GM03348 (cell line): Measurements from ENCODE around the gene C1orf185.
"Not testable (repeated sequence)": the region's sequence is repeated elsewhere in the genome, so short reads cannot be mapped to it uniquely, and the experiment has no call there.

Experiments used
- DNase-seq: peaks from one replicate; pipeline ENCODE4 v3.0.0; 2012; ENCODE audit warnings: low spot score

Gene C1orf185

DNA sequence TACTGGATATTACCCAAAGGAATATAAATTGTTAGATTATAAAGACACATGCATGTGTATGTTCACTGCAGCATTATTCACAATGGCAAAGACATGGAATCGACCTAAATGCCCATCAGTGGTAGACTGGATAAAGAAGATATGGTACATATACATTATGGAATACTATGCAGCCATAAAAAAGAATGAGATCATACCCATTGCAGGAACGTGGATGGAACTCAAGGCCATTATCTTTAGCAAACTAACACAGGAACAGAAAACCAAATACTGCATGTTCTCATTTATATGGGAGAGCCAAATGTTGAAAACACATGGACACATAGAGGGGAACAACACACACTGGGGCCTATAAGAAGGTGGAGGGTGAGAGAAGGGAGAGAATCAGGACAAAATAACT lies 35.7 kb downstream of the C1orf185 start:
- DNase-seq, result not testable (repeated sequence)

DNA sequence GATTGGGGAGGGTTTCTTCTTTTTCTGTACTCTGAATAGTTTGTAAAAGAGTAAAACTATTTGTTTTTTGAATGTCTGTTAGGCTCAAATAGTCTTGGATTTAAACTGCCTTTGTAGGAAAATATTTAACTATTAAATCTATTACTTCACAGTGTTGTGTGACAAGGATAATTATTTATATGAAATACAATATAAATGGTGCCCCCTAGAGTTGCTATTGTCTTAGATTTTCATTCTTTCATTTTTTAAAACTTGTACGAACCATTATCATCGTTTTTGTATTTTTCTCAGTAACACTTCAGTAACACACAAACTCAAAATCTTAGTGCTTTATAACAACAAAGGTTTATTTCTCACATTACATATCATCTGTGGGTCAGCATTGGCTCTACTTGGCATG lies 37.4 kb downstream of the C1orf185 start:
- no peak for DNase-seq

DNA sequence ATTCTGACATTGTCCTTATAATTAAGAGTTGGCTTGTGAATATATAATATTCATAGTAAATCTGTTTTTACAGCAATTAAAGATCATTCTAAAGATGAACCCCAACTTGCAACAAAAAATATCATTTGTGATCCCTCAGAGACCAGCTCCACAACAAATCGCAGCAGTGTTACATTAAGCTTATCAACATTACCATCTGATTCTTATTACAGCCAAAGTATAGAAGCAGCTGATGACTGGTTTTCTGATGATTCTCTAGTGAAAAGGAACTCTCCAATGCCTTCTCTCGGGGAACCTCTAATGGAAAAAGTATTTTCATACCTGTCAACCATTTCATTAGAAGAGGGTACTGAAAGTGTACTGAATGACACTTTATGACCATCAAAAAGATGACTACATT lies 45.4 kb downstream of the C1orf185 start:
- no peak for DNase-seq

DNA sequence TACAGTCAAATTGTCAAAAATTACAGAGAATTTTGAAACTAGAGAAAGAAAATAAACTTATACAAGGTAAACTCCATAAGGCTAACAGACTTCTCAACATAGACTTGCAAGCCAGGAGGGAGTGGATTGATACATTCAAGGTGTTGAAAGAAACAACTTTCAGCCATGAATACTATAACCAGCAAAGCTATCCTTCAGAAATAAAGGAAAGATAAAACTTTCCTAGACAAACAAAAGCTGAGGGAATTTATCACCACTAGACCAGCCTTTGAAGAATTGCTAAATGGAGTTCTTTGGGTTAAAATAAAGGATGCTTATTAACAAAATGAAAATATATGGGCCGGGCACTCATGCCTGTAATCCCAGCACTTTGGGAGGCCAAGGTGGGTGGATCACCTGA lies 52.7 kb downstream of the C1orf185 start:
- no peak for DNase-seq

DNA sequence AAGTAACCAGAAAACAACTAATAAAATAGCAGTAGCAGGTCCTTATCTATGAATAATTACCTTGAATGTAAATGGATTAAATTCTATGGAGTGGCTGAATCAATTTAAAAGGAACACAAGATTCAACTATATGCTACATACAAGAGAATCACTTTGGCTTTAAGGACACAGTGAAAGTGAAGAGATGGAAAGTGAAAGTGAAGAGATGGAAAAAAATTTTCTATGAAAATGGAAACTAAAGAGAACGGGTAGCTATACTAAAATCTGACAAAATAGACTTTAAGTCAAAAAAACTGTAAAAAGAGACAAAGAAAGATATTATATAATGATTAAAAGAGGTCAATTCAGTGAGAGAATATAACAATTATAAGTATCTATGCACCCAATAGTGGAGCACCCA lies 54.7 kb downstream of the C1orf185 start:
- no peak for DNase-seq

DNA sequence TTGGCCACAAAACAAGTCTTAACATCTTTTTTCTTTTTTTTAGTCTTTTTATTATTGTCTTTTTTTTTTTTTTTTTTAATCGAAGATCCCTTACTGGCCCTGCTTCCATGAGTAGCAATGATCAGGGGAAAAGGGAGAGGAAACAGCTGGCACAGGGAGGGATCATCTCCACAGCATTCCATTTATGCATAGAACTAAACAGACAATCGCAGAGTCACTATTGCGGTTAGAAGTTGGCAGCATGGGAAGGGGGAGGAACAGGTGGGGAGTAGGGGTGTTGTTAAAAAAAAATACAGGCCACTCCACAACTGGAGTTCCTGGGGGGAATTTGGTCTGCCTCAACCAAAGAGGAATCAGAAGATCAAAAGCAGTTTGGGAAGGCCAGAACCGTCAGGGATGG lies 55.4 kb downstream of the C1orf185 start:
- DNase-seq, result no peak

DNA sequence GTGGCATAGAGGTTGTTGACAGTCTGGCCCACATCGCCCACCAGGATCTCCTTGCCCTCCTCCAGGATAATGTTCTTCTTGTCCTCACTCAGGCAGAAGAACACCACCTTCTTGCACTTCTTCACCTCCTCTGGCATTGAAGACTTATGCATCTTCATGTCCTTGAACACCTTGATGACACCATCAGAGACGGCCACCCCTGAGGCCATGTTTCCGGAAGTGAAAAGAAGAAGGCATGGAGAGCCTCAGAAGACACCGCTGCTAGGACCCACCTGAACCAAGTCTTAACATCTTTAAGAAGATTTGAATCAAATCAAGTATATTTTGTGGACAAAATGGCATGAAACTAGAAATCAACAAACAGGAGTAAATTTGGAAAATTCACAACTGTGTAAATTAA lies 56.2 kb downstream of the C1orf185 start:
- no peak for DNase-seq

DNA sequence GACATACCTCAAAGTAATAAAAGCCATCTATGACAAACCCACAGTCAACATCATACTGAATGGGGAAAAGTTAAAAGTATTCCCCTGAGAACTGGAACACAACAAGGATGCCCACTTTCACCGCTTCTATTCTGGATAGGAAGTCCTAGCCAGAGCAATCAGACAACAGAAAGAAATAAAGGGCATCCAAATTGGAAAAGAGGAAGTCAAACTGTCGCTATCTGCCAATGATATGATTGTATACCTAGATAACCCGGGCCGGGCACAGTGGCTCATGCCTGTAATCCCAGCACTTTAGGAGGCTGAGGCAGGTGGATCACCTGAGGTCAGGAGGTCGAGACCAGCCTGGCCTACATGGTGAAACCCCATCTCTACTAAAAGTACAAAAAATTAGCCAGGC lies 60.5 kb downstream of the C1orf185 start:
- not testable (repeated sequence) for DNase-seq

DNA sequence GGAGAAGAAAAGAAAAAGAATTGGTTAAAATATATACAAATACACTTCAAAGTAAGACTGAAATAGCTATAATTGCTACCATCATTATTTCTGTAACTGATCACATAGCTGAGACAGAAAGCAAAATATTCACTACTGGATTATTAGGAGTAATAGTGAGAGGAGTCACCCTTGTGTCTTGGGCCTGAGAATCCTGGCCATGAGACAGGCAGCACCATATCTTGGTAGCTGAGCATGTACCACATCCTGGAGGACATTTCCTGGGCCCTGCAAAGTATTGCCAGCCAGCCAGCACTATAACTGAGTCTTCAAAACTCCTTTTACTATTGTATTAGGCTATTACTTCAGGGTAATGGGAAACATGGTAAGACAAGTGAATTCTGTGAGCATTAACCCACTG lies 63.5 kb downstream of the C1orf185 start:
- no peak for DNase-seq

DNA sequence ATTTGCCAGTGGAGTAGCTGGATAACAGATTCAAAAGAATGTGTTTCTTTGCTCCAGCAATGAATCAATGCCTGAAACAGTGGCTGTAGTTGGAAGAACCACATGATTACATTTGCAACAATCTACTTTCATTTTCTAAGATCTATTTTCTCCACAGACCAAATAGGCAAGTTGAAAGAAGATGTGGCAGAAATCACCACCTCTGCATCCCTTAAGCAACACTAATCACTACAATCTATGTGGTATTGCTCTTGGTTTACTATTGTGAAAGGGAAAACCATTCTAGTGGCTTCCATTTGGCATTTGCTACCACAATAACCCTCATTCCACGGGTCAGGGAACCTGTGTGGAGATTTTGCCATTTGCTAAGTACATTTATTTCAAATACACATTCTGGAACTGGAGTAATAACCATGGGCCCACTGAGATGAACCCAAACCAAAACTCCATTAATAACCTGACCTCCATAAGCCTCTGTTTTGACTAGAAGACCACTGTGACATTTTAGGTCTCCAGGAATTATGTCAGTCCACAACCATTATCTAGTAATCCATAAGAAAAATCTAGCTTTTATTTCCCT lies 66.3 kb downstream of the C1orf185 start:
- peak; percentile 30 for DNase-seq

DNA sequence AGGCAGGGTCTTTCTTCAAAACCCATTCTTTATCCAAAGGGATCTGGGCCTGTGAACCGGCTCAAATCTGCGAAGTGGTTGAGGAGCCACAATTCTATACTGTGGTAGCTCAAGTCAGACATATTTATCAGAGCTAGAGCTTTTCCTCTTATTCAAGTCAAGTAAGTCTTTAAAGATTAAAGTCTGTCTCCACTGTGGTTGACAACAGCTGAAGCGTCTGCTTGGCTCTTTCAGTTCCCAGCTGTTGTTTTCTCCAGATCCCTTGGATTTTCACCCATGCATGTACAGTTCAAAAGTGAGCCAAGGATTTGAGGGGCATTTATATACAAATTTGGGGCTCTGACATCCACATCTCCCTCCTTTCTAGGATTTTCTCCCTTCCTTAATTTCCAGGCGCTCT lies 66.9 kb downstream of the C1orf185 start:
- no peak for DNase-seq

DNA sequence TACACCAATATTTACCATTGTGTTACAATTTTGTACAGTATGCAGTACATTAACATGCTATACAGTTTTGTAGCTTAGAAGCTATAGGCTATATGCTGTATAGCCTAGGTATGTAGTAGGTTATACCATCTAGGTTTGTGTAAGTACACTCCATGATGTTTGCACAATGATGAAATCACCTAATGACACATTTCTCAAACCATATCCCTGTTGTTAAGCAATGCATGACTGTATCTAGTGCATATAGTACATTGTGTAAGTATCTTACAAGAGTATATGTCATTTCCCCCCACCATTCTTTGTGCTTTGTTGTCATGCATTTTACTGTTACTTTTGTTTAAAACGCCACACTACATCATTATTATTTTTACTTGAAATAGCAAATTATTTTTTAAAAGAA lies 68.3 kb downstream of the C1orf185 start:
- no peak for DNase-seq

DNA sequence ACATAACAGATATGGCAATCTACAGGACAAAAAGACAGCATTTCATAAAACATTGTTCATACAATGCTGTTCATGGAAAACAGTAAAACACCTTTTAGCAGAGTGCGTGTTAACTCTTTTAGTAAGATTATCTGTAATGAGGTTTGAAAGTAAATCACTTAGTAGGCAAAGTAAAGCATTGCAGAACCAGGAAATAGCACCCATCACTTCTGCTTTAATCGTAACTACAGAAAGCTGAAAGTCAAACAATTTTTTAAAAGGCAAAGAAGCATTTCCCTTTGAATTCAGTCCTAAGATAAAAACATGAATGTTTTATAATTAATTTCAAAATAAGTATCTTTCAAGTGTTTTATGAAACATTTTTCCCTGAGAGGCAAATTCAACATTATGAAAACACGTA lies 70.8 kb downstream of the C1orf185 start:
- DNase-seq, result no peak

DNA sequence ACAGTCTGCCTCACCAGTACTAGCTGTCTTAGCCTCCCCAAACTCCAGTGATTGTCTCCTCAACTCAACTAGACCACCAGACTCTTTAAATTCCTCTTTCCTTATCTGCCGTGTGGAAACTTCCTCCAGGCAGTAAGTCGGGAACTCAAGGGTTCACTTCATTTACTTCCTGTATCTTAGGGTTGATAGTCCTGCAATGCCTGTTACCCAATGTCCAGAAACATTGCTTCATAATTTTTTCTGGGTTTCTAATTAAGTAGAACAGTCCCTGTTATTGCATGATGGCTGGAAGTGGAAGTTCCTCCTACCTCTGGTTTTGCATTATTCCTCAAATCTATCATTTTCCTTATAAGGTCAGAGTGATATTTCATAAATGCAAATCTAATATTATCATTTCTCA lies 73.2 kb downstream of the C1orf185 start:
- no peak for DNase-seq

DNA sequence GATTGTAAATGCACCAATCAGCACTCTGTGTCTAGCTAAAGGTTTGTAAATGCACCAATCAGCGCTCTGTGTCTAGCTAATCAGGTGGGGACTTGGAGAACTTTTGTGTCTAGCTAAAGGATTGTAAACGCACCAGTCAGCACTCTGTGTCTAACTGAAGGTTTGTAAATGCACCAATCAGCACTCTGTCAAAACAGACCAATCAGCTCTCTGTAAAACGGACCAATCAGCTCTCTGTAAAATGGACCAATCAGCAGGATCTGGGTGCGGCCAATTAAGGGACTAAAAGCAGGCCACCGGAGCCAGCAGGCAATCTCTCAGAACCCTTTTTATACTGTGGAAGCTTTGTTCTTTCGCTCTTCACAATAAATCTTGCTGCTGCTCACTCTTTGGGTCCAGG lies 76.0 kb downstream of the C1orf185 start:
- not testable (repeated sequence) for DNase-seq

DNA sequence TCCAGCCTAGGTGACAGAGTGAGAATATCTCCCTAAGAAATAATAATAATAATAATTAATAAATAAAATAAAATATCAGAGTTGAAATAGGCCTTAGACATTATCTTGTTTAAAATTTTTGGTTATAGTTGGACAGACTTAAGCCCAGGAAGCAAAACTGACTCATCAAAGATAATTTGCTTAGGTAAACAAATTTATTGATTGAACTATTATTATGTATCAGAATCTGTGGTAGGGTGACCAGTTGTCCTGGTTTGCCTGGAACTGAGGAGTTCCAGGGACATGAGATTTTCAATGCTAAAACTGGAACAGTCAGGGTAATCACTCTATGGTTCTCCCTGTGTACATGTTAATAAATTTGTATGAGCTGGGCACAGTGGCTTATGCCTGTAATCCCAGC lies 86.2 kb downstream of the C1orf185 start:
- DNase-seq, result no peak

DNA sequence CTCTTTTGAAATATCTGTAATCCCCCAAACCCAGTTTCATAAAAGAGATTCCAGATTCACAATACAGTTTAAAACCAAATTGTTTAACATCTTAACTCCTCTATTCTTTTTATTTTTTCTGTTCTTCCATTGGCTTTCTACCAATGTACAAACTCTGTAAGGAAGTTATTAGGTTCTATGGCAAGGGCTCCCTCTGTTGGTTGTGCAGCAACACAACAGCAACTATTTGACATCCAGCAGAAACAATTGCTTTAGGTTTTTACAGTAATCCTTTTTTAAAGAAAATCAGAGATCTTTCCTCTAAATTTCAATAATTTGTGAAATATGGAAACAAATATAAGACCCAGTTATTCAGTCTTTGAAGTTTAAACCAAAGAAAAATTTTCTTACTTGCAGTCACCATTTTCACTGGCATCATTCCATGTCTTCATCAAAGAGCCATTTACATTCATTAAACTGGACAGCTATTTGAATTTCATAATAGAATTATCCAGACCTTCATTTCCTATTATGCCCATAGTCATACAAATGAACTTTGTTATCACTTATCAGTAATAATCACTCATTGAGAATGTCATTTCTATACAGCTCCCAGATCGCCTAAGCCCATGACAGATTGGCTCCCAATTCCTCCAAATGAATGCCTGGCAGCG lies 87.5 kb downstream of the C1orf185 start:
- DNase-seq, result peak; percentile 83

DNA sequence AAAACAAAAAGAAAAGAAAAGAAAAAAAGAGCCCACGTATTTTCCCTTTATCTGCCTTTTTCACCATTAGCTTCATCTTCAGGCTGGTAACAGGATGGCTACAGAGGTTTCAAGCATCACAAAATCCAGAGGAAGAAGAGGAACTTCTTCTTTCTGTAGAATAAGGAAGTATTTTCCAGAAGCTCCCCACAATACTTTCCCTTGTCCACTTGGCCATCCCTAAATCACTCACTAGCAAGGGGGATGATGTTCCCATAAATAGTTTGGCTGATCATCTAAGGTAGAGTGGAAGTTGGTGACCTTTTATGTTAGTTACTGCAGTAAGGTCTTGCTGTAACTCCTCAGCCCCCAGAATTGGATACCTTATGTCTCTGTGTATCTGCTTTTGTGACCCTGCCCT lies 88.9 kb downstream of the C1orf185 start:
- DNase-seq, result no peak

DNA sequence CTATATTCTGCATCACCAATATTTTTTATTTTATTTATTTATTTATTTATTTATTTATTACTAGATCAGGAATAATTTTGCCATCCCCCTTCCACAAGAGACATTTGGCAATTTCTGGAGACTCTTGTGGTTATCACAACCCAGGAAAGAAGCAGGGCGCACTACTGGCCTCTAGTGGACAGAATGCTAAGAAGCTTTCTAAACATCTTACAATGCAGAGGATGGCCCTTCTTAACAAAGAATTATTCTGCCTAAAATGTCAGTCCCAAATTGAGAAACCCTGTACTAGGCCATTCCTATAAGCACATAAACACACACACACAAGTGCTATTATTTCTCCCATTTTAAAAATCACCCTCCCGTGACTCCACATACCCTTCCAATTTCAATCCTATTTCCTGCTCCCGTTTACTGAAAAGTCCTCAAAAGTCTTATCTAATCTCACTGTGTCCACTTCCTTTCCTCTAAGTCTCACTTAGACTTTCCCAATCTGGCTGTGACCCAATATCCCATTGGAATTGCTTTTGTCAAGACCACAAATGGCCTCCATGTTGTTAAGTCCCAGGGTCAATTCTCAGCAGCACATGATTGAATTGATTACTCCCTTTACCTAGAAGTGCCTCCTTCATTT lies 90.3 kb downstream of the C1orf185 start:
- peak; percentile 81 for DNase-seq

DNA sequence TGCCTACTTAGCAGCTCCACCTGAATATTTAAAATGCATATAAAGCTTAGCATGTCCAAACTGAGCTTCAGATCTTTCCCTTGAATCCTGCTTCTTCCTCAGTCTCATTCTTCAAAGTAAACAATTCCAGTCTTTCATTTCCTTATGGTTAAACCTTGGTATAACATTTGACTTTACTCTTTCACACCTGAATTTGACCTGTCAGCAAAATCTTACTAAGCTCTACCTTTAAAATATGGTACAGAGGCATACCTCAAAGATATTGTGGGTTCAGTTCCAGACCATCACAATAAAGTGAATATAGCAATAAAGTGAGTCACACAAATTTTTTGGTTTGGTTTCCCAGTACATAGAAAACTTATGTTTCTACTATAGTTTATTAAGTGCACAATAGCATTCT lies 91.5 kb downstream of the C1orf185 start:
- no peak for DNase-seq
